ENCODE measurements around the gene SCN2B. TPM values are rescaled to one million over a fixed set of nuclear protein-coding genes. Genes with fewer than 3 reads are reported as not detected.

Gene SCN2B
- total and polyA plus RNA-seq, 8 donors = 0.04 to 0.31 (median 0.06) TPM

DNA sequence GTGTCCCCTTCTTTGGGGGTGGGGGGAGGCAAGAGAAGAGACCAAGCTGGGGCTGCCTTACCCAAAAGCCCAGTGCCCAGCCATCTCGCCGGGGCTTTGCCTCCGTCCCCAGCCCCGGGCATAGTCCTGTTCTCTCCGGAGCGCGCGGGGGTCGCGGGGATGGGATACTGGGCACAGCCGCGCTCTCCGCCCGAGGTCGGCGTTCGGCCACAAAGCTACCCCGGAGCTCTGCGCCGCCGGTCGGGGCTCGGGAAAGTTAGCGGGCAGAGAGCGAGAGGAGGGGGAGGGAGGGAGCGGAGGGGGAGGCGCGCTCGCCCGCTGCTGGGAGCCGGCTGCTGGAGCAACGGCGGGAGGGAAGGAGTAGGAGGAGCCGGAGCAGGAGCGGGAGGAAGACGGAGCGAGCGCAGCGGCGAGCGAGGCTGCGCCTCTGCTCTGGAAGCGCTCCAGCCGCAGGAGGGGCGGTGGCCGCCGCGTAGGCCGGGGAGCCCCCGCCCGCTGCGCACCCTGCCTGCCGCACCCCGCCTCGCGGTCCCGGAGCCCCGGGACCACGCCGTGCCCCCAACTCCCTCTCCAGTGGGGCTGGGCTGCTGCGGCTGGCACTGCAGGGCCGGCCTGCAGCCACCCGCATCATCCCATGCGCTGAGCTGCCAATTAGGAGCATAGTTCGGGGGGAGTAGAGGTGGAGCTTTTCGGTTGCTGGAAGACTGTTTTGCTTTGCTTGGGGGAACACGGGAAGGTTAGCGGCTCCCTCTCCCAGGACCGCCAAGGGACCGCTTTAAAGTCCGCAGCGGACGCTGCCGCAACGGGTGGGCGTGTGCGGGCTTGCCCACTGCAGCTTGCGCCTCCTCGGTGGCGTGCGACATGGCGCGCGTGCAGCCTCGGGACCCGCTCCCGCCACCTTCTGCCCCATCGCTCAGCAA lies 23.6 kb downstream of the SCN2B start, which contains the start of gene SCN4B:
Gene SCN4B (minus strand): TSS at position 272 of the 920 bp plus-strand sequence. CDS start 150 bp downstream, at position 122.
- no peak for TF ChIP-seq CTCF (IDR thresholded peaks at IDR 0.05)
- 1% methylated on average over 67 to 88 of the region's 88 CpGs for WGBS, 2 donors
- Histone ChIP-seq H3K4me3 (peak within 1 kb of the TSS; percentile 18 to 57 (median 32)), H3K27me3 (no peaks in the 10 kb centered on the region), H3K27ac (no peak within 1 kb of the TSS), H3K4me1 (peaks cover 0 to 6% (median 5%) of the 10 kb centered on the region in 3 donors), H3K36me3 (no peaks in the 10 kb centered on the region), H3K9me3 (no peaks in the 10 kb centered on the region)
- DNase-seq = peak; percentile 47 to 84 (median 58)
- FAIRE-seq = no peak
- intact Hi-C loops (cut with DNase I) = no loop called here
- peak; percentile 83 to 94 (median 89) for ATAC-seq

- Histone ChIP-seq H3K9me3 (no peaks in the 10 kb centered on the region), H3K36me3 (no peaks in the 10 kb centered on the region), H3K4me1 (peaks cover 0 to 6% (median 5%) of the 10 kb centered on the region in 3 donors), H3K4me3 (peak overlapping the region; percentile 18 to 57 (median 32)), H3K27ac (no peak overlapping the region), H3K27me3 (no peaks in the 10 kb centered on the region)
- intact Hi-C loops (cut with DNase I) = no loop called here
- no peak for TF ChIP-seq CTCF (IDR thresholded peaks at IDR 0.05)
- FAIRE-seq (no peak), DNase-seq (no peak), ATAC-seq (peak in 2 of 4 donors; percentile 7 to 12)
- 17 to 21% methylated on average over 16 of the region's 16 CpGs for WGBS, 2 donors
Observed at GRCh38 chr11:118152020-118152551, 24.4 kb downstream of the SCN2B start.

DNA sequence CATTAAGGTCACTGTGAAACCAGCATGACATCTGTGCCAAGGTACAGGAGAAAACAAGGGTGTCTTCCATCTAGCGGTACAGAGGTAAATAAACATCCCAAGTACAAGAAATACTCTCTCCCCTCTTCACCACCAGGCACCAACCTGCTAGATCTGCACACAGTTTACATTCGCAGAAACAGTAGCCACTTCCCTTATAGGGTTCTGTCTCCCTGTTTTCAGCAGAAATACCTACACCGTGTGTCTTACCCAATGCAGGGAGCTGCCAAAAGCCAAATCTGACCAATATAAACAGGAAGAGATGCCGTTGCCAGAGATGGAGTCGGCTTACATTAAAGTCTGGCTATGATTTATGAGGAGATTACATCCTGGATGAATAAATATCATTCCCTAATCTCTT lies 25.0 kb downstream of the SCN2B start:
- WGBS, 2 donors = 40 to 43% methylated on average over 5 of the region's 5 CpGs
- Histone ChIP-seq H3K4me1 (peaks cover 0 to 6% (median 5%) of the 10 kb centered on the region in 3 donors), H3K36me3 (no peaks in the 10 kb centered on the region), H3K4me3 (no peak overlapping the region), H3K27me3 (no peaks in the 10 kb centered on the region), H3K27ac (no peak overlapping the region), H3K9me3 (no peaks in the 10 kb centered on the region)
- intact Hi-C loops (cut with DNase I) = no loop called here
- TF ChIP-seq CTCF (IDR thresholded peaks at IDR 0.05) = no peak
- FAIRE-seq (no peak), DNase-seq (no peak), ATAC-seq (no peak)

GRCh38 chr11:118149493-118149892 lies 26.9 kb downstream of the SCN2B start:
- no peak for FAIRE-seq
- H3K9me3 ChIP-seq = no peaks in the 10 kb centered on the region
- H3K27me3 ChIP-seq = no peaks in the 10 kb centered on the region
- 53 to 74% methylated on average over 1 of the region's 1 CpG for WGBS, 2 donors
- no peak for DNase-seq
- ATAC-seq = no peak
- intact Hi-C loops (cut with DNase I) = loop anchor here in 1 of 3 donors (5.0 kb wide), 1 partner anchor 138 kb away; no protein-coding TSS in a partner anchor
- no peak overlapping the region for H3K4me3 ChIP-seq
- no peaks in the 10 kb centered on the region for H3K36me3 ChIP-seq
- no peak for TF ChIP-seq CTCF (IDR thresholded peaks at IDR 0.05)
- no peak overlapping the region for H3K27ac ChIP-seq
- H3K4me1 ChIP-seq = peaks cover 0 to 6% (median 5%) of the 10 kb centered on the region in 3 donors

All from pancreas (tissue), 10 donors.